GM12891 (cell line): ENCODE results near the gene CDCA3.

ENCODE experiments used
- POLR2A ChIP-seq: IDR thresholded peaks from 2 replicates; pipeline ENCODE4 v1.6.1; 2011; ENCODE audit warnings: low read depth, low read length, control low read depth
- POLR2AphosphoS5 ChIP-seq: IDR thresholded peaks from 2 replicates; pipeline ENCODE4 v1.6.1; 2011; ENCODE audit warnings: low read depth, low read length, control low read depth
- TAF1 ChIP-seq: IDR thresholded peaks from 2 replicates; pipeline ENCODE4 v1.6.1; 2011; ENCODE audit warnings: low read depth, low read length, control low read depth

DNA sequence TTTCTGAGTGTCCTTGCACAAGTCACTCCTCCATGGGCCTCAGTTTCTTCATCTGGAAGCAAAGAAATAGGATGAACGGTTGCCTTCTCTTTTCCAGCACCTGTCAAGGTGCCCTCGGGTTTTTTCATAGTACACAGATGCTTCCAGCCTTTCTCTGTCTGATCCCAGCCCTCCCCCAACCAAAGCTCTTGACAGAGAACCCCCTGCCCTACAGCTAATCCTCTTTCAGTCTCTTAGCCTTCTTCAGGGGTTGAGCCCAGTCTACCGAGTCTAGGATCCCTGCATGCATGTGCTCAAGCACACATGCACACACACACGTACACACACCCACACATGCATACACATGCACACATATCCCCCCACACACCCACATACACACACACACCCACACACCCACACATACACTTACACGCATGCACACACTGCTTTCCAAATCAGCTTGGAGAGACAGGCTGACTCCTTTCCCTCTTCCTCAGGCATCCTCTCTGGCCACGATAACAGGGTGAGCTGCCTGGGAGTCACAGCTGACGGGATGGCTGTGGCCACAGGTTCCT, 4.7 kb downstream of the CDCA3 start:
- no peak for TF ChIP-seq TAF1
- TF ChIP-seq POLR2A: no peak
- no peak for TF ChIP-seq POLR2AphosphoS5
